Endothelial cell of umbilical vein (primary cell): ENCODE data around the gene ASB7. TPM values are rescaled to one million over a fixed set of nuclear protein-coding genes. Genes with fewer than 3 reads are reported as not detected.

Experiments
- BruUV-seq: library from RNA; stranded (reverse); fragments of 400-500 nt; replicated peaks from 2 replicates; lab custom pipeline; 2021; lab: Mats Ljungman, UMichigan
- CTCF ChIA-PET: fragments of 300-600, 350-600 bp; sonication (Branson Sonifier 250); formaldehyde crosslinking; loops from one replicate; lab custom pipeline; 2021; ENCODE audit warnings: antibody characterized with exemption, inconsistent platforms; lab: Charles Lee
- POLR2A ChIA-PET: fragments of 300-600, 350-600 bp; sonication (Branson Sonifier 250); formaldehyde crosslinking; loops from one replicate; lab custom pipeline; 2021; ENCODE audit warnings: antibody characterized with exemption, inconsistent platforms; lab: Charles Lee
- DNase-seq: peaks from one replicate; pipeline ENCODE4 v3.0.0-alpha.2; 2011; ENCODE audit warnings: low read depth, low spot score
- FAIRE-seq: peaks from 2 replicates; lab custom pipeline; 2011; peaks lifted over from hg19 to GRCh38; lab: Jason Lieb, UNC
- H2AFZ ChIP-seq: 2 replicates; pipeline ENCODE4 v1.6.0; 2012; ENCODE audit warnings: low read depth, low read length, control low read depth, inconsistent platforms
- H3K27ac ChIP-seq: 2 replicates; pipeline ENCODE4 v1.5.1; 2011; ENCODE audit warnings: low read depth, mild to moderate bottlenecking, control low read depth, low read length, moderate library complexity; ENCODE audit not compliant: insufficient read depth
- H3K27me3 ChIP-seq, 2 experiments: 2 replicates each; pipeline versions ENCODE4 v1.6.0 to v1.6.1; 2011; ENCODE audit warnings: low read length in 2 of 2, mixed read lengths in 1 of 2; ENCODE audit not compliant: control insufficient read depth in 2 of 2, insufficient read depth in 2 of 2
- H3K36me3 ChIP-seq, 2 experiments: 2 replicates in 1 of 2; 3 replicates in 1 of 2; pipeline ENCODE4 v1.5.1; 2011; ENCODE audit warnings: low read length in 2 of 2, mild to moderate bottlenecking in 1 of 2, moderate library complexity in 1 of 2; ENCODE audit not compliant: control insufficient read depth in 2 of 2, insufficient read depth in 2 of 2; ENCODE audit errors: extremely low read depth in 1 of 2
- H3K4me1 ChIP-seq: 3 replicates; pipeline ENCODE4 v1.5.1; 2011; ENCODE audit warnings: mild to moderate bottlenecking, low read length; ENCODE audit not compliant: control insufficient read depth, insufficient read depth; ENCODE audit errors: extremely low read depth
- H3K4me2 ChIP-seq: 2 replicates; pipeline ENCODE4 v1.6.1; 2011; ENCODE audit warnings: low read length, control low read depth, mixed read lengths; ENCODE audit not compliant: insufficient read depth
- H3K4me3 ChIP-seq, 3 experiments: fragments of 200-600 bp in 1 of 3; sonication (generic), shearing (Covaris generic) in 1 of 3; replicated peaks in 1 of 3; 2 replicates each; pipeline ENCODE4 v1.5.1; 2011 to 2016; ENCODE audit warnings: control low read depth in 3 of 3, low read length in 3 of 3, mild to moderate bottlenecking in 2 of 3, inconsistent platforms in 1 of 3, low read depth in 1 of 3, moderate library complexity in 1 of 3; ENCODE audit not compliant: insufficient read depth in 1 of 3
- H3K79me2 ChIP-seq: 2 replicates; pipeline ENCODE4 v1.6.0; 2012; ENCODE audit warnings: low read length, inconsistent platforms; ENCODE audit not compliant: control insufficient read depth, insufficient read depth
- H3K9ac ChIP-seq: replicated peaks from 2 replicates; pipeline ENCODE3; 2011; ENCODE audit warnings: low read length, control low read depth; ENCODE audit not compliant: insufficient read depth; ENCODE audit errors: extremely low read depth
- H3K9me1 ChIP-seq: replicated peaks from 3 replicates; pipeline ENCODE4 v1.6.0; 2011; ENCODE audit warnings: mild to moderate bottlenecking, low read length; ENCODE audit not compliant: control insufficient read depth, insufficient read depth; ENCODE audit errors: extremely low read depth
- H3K9me3 ChIP-seq: replicated peaks from 2 replicates; pipeline ENCODE4 v1.5.1; 2012; ENCODE audit warnings: low read length, inconsistent platforms; ENCODE audit not compliant: control insufficient read depth, insufficient read depth
- H4K20me1 ChIP-seq: replicated peaks from 2 replicates; pipeline ENCODE3; 2011; ENCODE audit warnings: mild to moderate bottlenecking, low read length; ENCODE audit not compliant: control insufficient read depth, insufficient read depth; ENCODE audit errors: extremely low read depth
- CTCF ChIP-seq, 2 donors: IDR thresholded peaks; 1 replicate in 1 of 2; 2 replicates in 1 of 2; pipeline ENCODE4 v1.5.1; 2011; ENCODE audit warnings: low read length in 2 of 2, mild to moderate bottlenecking in 2 of 2, moderate library complexity in 2 of 2, control low read depth in 1 of 2, inconsistent platforms in 1 of 2, low read depth in 1 of 2; ENCODE audit not compliant: insufficient read depth in 1 of 2; ENCODE audit errors: extremely low read depth in 1 of 2
- EZH2 ChIP-seq: IDR thresholded peaks from 2 replicates; pipeline ENCODE4 v1.6.1; 2012; ENCODE audit warnings: borderline replicate concordance, low read depth, mild to moderate bottlenecking, moderate library complexity, low read length, inconsistent platforms; ENCODE audit not compliant: severe bottlenecking
- FOS ChIP-seq: IDR thresholded peaks from 2 replicates; pipeline ENCODE4 v1.6.1; 2011; ENCODE audit warnings: mild to moderate bottlenecking, low read length, moderate library complexity, borderline replicate concordance; ENCODE audit not compliant: insufficient read depth
- GATA2 ChIP-seq: IDR thresholded peaks from 2 replicates; pipeline ENCODE4 v1.7.0; 2011; ENCODE audit warnings: low read depth, mild to moderate bottlenecking, moderate library complexity, mixed read lengths, low read length; ENCODE audit not compliant: insufficient read length, insufficient read depth
- JUN ChIP-seq: IDR thresholded peaks from 2 replicates; pipeline ENCODE4 v1.6.1; 2011; ENCODE audit warnings: borderline replicate concordance, low read depth; ENCODE audit not compliant: insufficient read length, insufficient read depth
- MAX ChIP-seq: IDR thresholded peaks from 2 replicates; pipeline ENCODE4 v1.6.1; 2011; ENCODE audit not compliant: insufficient read depth, insufficient read length
- MYC ChIP-seq: IDR thresholded peaks from one replicate; pipeline ENCODE4 v1.6.1; 2011; ENCODE audit warnings: mild to moderate bottlenecking, low read depth, low read length
- POLR2A ChIP-seq: IDR thresholded peaks from 2 replicates; pipeline ENCODE4 v1.6.1; 2012; ENCODE audit warnings: low read depth, mild to moderate bottlenecking, control low read depth, low read length
- POLR2AphosphoS5 ChIP-seq: IDR thresholded peaks from 2 replicates; pipeline ENCODE4 v1.6.1; 2012; ENCODE audit warnings: low read depth, mild to moderate bottlenecking, control low read depth, low read length, moderate library complexity; ENCODE audit not compliant: insufficient read depth
- dilution Hi-C: fragments of 300-500 bp; cut with MboI; formaldehyde crosslinking; loops from one replicate; pipeline ENCODE4 v1.15.0; 2019; ENCODE audit warnings: low sequenced_read_pairs; ENCODE audit not compliant: extremely low pct_ligation_motif_present
- intact Hi-C: fragments of 100-400 bp; cut with micrococcal nuclease; formaldehyde crosslinking; loops from one replicate; pipeline ENCODE4 v1.10.0; 2022
- polyA plus RNA-seq, 4 experiments: library from polyadenylated mRNA; depleted of rRNA in 3 of 4; stranded (reverse) in 3 of 4; unstranded in 1 of 4; fragments of >200 nt; gene quantifications; 2 replicates each; pipeline versions ENCODE4 v1.2.1 to v1.2.3, GENCODE V29; 2011 to 2012; ENCODE audit warnings: missing spikeins in 1 of 4
- total RNA-seq: library from RNA; stranded (reverse); gene quantifications from 2 replicates; pipeline ENCODE4 v1.2.3, GENCODE V29; 2021

The ASB7 gene
- total and polyA plus RNA-seq, 2 donors (not counting 3 experiments of a cell fraction or from before 2014, with no cell fraction given): 6.8 to 13.3 TPM

GRCh38 chr15:100602823-100603393 lies 519 bp downstream of the ASB7 start:
- Histone ChIP-seq H3K4me1 (peaks cover 21% of the 10 kb centered on the region), H3K27ac (peak overlapping the region; percentile 71), H3K36me3 (peaks cover 0 to 2% of the 10 kb centered on the region in 2 experiments), H3K27me3 (no peaks in the 10 kb centered on the region), H3K9me3 (no peaks in the 10 kb centered on the region), H3K9me1 (no peaks in the 10 kb centered on the region), H3K79me2 (peaks cover 72% of the 10 kb centered on the region), H2AFZ (peak overlapping the region; percentile 92), H3K4me3 (peak overlapping the region; percentile 84 to 99 (median 96)), H3K4me2 (peak overlapping the region; percentile 90), H4K20me1 (no peaks in the 10 kb centered on the region), H3K9ac (peak overlapping the region; percentile 93)
- intact Hi-C loops: loop anchor here (1.0 to 10.0 kb wide), 6 partner anchors 254 to 1040 kb away; partner anchors contain the start of gene CHSY1
- no peak for FAIRE-seq
- peak; percentile 38 for DNase-seq
- POLR2A ChIA-PET: no interaction called here
- no TSS peak for BruUV-seq
- CTCF ChIA-PET: interaction anchor here (0.7 to 1.7 kb wide), 6 partner anchors 30 to 405 kb away, joined by 3 to 17 read pairs (median 5); no protein-coding TSS in a partner anchor
- peak; percentile 29 for TF ChIP-seq POLR2A
- no peak for TF ChIP-seq EZH2
- TF ChIP-seq POLR2AphosphoS5: no peak
- no peak for TF ChIP-seq GATA2
- dilution Hi-C loops: no loop called here

- no peak for FAIRE-seq
- Histone ChIP-seq H3K36me3 (peaks cover 6 to 16% of the 10 kb centered on the region in 2 experiments), H3K79me2 (peaks cover 21% of the 10 kb centered on the region), H3K9me3 (no peaks in the 10 kb centered on the region), H4K20me1 (no peaks in the 10 kb centered on the region), H2AFZ (no peak overlapping the region), H3K9me1 (no peaks in the 10 kb centered on the region), H3K27ac (no peak overlapping the region), H3K4me2 (no peak overlapping the region), H3K4me3 (no peak overlapping the region), H3K9ac (no peak overlapping the region), H3K27me3 (no peaks in the 10 kb centered on the region), H3K4me1 (no peaks in the 10 kb centered on the region)
- CTCF ChIA-PET: no interaction called here
- intact Hi-C loops (no loop called here), dilution Hi-C loops (no loop called here)
- no TSS peak for BruUV-seq
- POLR2A ChIA-PET: no interaction called here
- TF ChIP-seq MYC (no peak), POLR2A (no peak), EZH2 (no peak), POLR2AphosphoS5 (no peak), GATA2 (no peak), FOS (no peak), JUN (no peak), CTCF (IDR thresholded peaks at IDR 0.05; ENCODE audit: extremely low read depth in 1 of 2, insufficient read depth in 1 of 2, low read depth in 1 of 2, low read length in 2 of 2) (no peak), MAX (no peak)
- no peak for DNase-seq
These were observed 10.2 kb downstream of the ASB7 start for GRCh38 chr15:100612539-100612938.
